ENCODE results near the gene BACH2. TPM values are rescaled to one million over a fixed set of nuclear protein-coding genes. Genes with fewer than 3 reads are reported as not detected.
A peak's percentile ranks its signal among the peaks of the same experiment; 100 is the strongest.

Gene BACH2
- total RNA-seq, 1 donor from 2014 or later: 0.89 TPM

GRCh38 chr6:89941763-89942497 is 354.7 kb downstream of the BACH2 start:
- no peak for DNase-seq (ENCODE audit: low read depth)

- DNase-seq (ENCODE audit: low read depth): no peak
Observed at GRCh38 chr6:89941031-89941762, 355.4 kb downstream of the BACH2 start.

GRCh38 chr6:89940225-89941027 is 356.2 kb downstream of the BACH2 start:
- DNase-seq (ENCODE audit: low read depth): peak; percentile 80

GRCh38 chr6:89939144-89939543 is 357.5 kb downstream of the BACH2 start:
- DNase-seq (ENCODE audit: low read depth): no peak

GRCh38 chr6:89938014-89938413 is 358.6 kb downstream of the BACH2 start:
- no peak for DNase-seq (ENCODE audit: low read depth)

- no peak for DNase-seq (ENCODE audit: low read depth)
Observed at GRCh38 chr6:89936177-89936576, 360.5 kb downstream of the BACH2 start.

GRCh38 chr6:89934685-89935366 is 361.8 kb downstream of the BACH2 start:
- no peak for DNase-seq (ENCODE audit: low read depth)

GRCh38 chr6:89932245-89932802 is 364.3 kb downstream of the BACH2 start:
- no peak for DNase-seq (ENCODE audit: low read depth)

- no peak for DNase-seq (ENCODE audit: low read depth)
Observed at GRCh38 chr6:89930789-89931188, 365.9 kb downstream of the BACH2 start.

GRCh38 chr6:89928604-89929003 is 368.0 kb downstream of the BACH2 start:
- DNase-seq (ENCODE audit: low read depth): peak; percentile 78

- DNase-seq (ENCODE audit: low read depth): peak; percentile 49
Observed at GRCh38 chr6:89927791-89928550, 368.7 kb downstream of the BACH2 start.

- DNase-seq (ENCODE audit: low read depth): no peak
Observed at GRCh38 chr6:89927264-89927663, 369.4 kb downstream of the BACH2 start.

GRCh38 chr6:89925826-89926225 is 370.8 kb downstream of the BACH2 start:
- DNase-seq (ENCODE audit: low read depth): peak; percentile 32

GRCh38 chr6:89924231-89924630 is 372.4 kb downstream of the BACH2 start:
- no peak for DNase-seq (ENCODE audit: low read depth)

GRCh38 chr6:89921691-89922090 is 375.0 kb downstream of the BACH2 start:
- no peak for DNase-seq (ENCODE audit: low read depth)

GRCh38 chr6:89921197-89921596 is 375.4 kb downstream of the BACH2 start:
- DNase-seq (ENCODE audit: low read depth): no peak

- no peak for DNase-seq (ENCODE audit: low read depth)
Observed at GRCh38 chr6:89917801-89918366, 378.8 kb downstream of the BACH2 start.

- DNase-seq (ENCODE audit: low read depth): no peak
Observed at GRCh38 chr6:89917216-89917615, 379.4 kb downstream of the BACH2 start.

GRCh38 chr6:89916136-89916920 is 380.3 kb downstream of the BACH2 start:
- no peak for DNase-seq (ENCODE audit: low read depth)

GRCh38 chr6:89910902-89911240 is 385.8 kb downstream of the BACH2 start:
- DNase-seq (ENCODE audit: low read depth): no peak
